Retina (tissue), 1 donor: ENCODE results near the gene NEK11.
A peak's percentile ranks its signal among the peaks of the same experiment; 100 is the strongest.
"Not testable (repeated sequence)": the region's sequence is repeated elsewhere in the genome, so short reads cannot be mapped to it uniquely, and the experiment has no call there.

Source experiments
- DNase-seq: peaks from one replicate; pipeline ENCODE4 v3.0.0-alpha.2; 2016

NEK11 gene

GRCh38 chr3:131361464-131362421 lies 335.1 kb downstream of the NEK11 start:
- peak; percentile 89 for DNase-seq

GRCh38 chr3:131363275-131363674 lies 336.6 kb downstream of the NEK11 start:
- DNase-seq = no peak

GRCh38 chr3:131370935-131371687 lies 344.4 kb downstream of the NEK11 start:
- DNase-seq = no peak

GRCh38 chr3:131371688-131372066 lies 345.0 kb downstream of the NEK11 start:
- no peak for DNase-seq

GRCh38 chr3:131374741-131375140 lies 348.1 kb downstream of the NEK11 start:
- DNase-seq = no peak

GRCh38 chr3:131380821-131381444 lies 354.3 kb downstream of the NEK11 start:
- not testable (repeated sequence) for DNase-seq

- DNase-seq = peak; percentile 97
Observed at GRCh38 chr3:131381445-131382291, 355.0 kb downstream of the NEK11 start, which contains the start of gene NUDT16. Gene NUDT16, plus strand, starts transcription at chr3:131381774. Its CDS starts 31 bp downstream, at chr3:131381805.

GRCh38 chr3:131386429-131387165 lies 359.9 kb downstream of the NEK11 start:
- no peak for DNase-seq

GRCh38 chr3:131387796-131388489 lies 361.3 kb downstream of the NEK11 start:
- no peak for DNase-seq

GRCh38 chr3:131388490-131388799 lies 361.8 kb downstream of the NEK11 start:
- no peak for DNase-seq

GRCh38 chr3:131390331-131390730 lies 363.7 kb downstream of the NEK11 start:
- no peak for DNase-seq

GRCh38 chr3:131393051-131393450 lies 366.4 kb downstream of the NEK11 start:
- no peak for DNase-seq

GRCh38 chr3:131393868-131394267 lies 367.2 kb downstream of the NEK11 start:
- DNase-seq = no peak

- no peak for DNase-seq
Observed at GRCh38 chr3:131394400-131394799, 367.7 kb downstream of the NEK11 start.

- no peak for DNase-seq
Observed at GRCh38 chr3:131396170-131396569, 369.5 kb downstream of the NEK11 start.

- no peak for DNase-seq
Observed at GRCh38 chr3:131397889-131398288, 371.2 kb downstream of the NEK11 start.
